Calu3 (cell line): ENCODE data around the gene NLGN4X. TPM values are rescaled to one million over a fixed set of nuclear protein-coding genes. Genes with fewer than 3 reads are reported as not detected.

Experiments
- BruUV-seq: library from RNA; stranded (reverse); fragments of 400-500 nt; replicated peaks from 2 replicates; lab custom pipeline; 2021; lab: Mats Ljungman, UMichigan
- CTCF ChIA-PET: fragments of 300-600 bp; sonication (Branson Sonifier 250); formaldehyde crosslinking; loops from one replicate; lab custom pipeline; 2022; ENCODE audit warnings: antibody characterized with exemption; lab: Charles Lee
- DNase-seq: peaks from one replicate; pipeline ENCODE4 v3.0.0; 2022
- H3K27ac Mint-ChIP-seq: one replicate; pipeline ENCODE4 v1.8.0; 2022; ENCODE audit warnings: mixed read lengths; ENCODE audit not compliant: unreplicated experiment
- H3K27me3 Mint-ChIP-seq: one replicate; pipeline ENCODE4 v1.8.0; 2022; ENCODE audit warnings: mixed read lengths; ENCODE audit not compliant: unreplicated experiment
- H3K36me3 Mint-ChIP-seq: one replicate; pipeline ENCODE4 v1.8.0; 2022; ENCODE audit warnings: mild to moderate bottlenecking, moderate library complexity, mixed read lengths; ENCODE audit not compliant: insufficient read depth, unreplicated experiment
- H3K4me1 Mint-ChIP-seq: one replicate; pipeline ENCODE4 v1.8.0; 2022; ENCODE audit warnings: mild to moderate bottlenecking, low read depth, mixed read lengths; ENCODE audit not compliant: unreplicated experiment
- H3K4me3 Mint-ChIP-seq: one replicate; pipeline ENCODE4 v1.8.0; 2022; ENCODE audit warnings: mild to moderate bottlenecking, low read depth, moderate library complexity, mixed read lengths; ENCODE audit not compliant: unreplicated experiment
- H3K9me3 Mint-ChIP-seq: one replicate; pipeline ENCODE4 v1.8.0; 2022; ENCODE audit warnings: low read depth, mixed read lengths; ENCODE audit not compliant: unreplicated experiment
- intact Hi-C: fragments of 100-400 bp; cut with micrococcal nuclease; formaldehyde crosslinking; loops from one replicate; pipeline ENCODE4 v1.10.0; 2022; ENCODE audit not compliant: unreplicated experiment
- total RNA-seq: library from RNA; stranded (reverse); gene quantifications from 2 replicates; pipeline ENCODE4 v1.2.3, GENCODE V29; 2022
- TF ChIP-seq, protein P1 (sequence below): fragments of 200-600 bp; IDR thresholded peaks from one replicate; pipeline ENCODE4 v1.8.0; 2022; ENCODE audit warnings: antibody characterized with exemption; ENCODE audit not compliant: unreplicated experiment

NLGN4X gene
- total RNA-seq, 1 experiment from 2014 or later = not detected

DNA sequence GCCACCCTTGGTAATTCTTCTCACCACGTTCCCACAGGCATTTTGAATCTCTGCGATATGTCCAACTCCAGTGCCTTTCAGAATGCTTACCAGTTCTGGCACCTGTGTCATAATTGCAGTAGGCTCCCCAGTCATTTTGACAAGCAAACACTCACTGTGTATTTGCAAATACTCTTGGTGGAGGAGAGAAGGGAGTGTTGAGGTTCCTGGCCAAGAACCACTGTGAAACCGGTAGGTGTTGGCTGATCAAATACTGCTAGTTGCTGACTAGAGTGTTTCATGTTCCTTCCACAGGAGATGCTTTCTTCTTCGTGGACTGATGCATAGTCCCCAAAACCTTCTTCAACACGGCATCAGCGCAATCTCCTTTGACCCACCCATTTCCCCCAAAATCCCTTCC lies 16.0 kb upstream of the NLGN4X start:
- H3K36me3 Mint-ChIP-seq = no peaks in the 10 kb centered on the region
- intact Hi-C loops = no loop called here
- TF ChIP-seq, protein P1, sequence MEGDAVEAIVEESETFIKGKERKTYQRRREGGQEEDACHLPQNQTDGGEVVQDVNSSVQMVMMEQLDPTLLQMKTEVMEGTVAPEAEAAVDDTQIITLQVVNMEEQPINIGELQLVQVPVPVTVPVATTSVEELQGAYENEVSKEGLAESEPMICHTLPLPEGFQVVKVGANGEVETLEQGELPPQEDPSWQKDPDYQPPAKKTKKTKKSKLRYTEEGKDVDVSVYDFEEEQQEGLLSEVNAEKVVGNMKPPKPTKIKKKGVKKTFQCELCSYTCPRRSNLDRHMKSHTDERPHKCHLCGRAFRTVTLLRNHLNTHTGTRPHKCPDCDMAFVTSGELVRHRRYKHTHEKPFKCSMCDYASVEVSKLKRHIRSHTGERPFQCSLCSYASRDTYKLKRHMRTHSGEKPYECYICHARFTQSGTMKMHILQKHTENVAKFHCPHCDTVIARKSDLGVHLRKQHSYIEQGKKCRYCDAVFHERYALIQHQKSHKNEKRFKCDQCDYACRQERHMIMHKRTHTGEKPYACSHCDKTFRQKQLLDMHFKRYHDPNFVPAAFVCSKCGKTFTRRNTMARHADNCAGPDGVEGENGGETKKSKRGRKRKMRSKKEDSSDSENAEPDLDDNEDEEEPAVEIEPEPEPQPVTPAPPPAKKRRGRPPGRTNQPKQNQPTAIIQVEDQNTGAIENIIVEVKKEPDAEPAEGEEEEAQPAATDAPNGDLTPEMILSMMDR = no peak
- H3K9me3 Mint-ChIP-seq = peaks cover 7% of the 10 kb centered on the region
- no peak for DNase-seq
- H3K4me3 Mint-ChIP-seq = no peak overlapping the region
- H3K27me3 Mint-ChIP-seq = no peaks in the 10 kb centered on the region
- CTCF ChIA-PET = no interaction called here
- H3K4me1 Mint-ChIP-seq = no peaks in the 10 kb centered on the region
- no TSS peak for BruUV-seq
- no peak overlapping the region for H3K27ac Mint-ChIP-seq

DNA sequence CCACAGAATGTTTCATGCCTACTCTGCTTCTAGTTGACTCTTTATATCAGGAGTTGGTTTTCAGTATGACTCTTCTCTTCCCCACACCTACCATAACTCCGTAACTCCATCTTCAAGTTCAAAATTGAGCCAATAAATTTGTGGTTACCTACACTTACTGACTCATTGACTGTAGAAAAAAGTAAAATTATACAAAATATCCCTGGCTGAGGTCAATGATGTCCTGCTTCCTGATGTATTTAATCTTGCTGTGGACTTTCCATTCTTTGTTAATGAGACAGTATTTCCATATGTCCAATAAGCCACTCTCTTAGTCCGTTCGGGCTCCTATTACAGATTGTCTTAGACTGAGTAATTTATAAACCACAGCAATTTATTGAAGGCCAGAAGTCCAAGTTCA lies 9.9 kb upstream of the NLGN4X start:
- Mint-ChIP-seq H3K27ac (no peak overlapping the region), H3K36me3 (no peaks in the 10 kb centered on the region), H3K27me3 (no peaks in the 10 kb centered on the region), H3K4me1 (no peaks in the 10 kb centered on the region), H3K4me3 (no peak overlapping the region), H3K9me3 (peaks cover 8% of the 10 kb centered on the region)
- TF ChIP-seq, protein P1 = no peak
- CTCF ChIA-PET = no interaction called here
- no TSS peak for BruUV-seq
- intact Hi-C loops = no loop called here
- no peak for DNase-seq

DNA sequence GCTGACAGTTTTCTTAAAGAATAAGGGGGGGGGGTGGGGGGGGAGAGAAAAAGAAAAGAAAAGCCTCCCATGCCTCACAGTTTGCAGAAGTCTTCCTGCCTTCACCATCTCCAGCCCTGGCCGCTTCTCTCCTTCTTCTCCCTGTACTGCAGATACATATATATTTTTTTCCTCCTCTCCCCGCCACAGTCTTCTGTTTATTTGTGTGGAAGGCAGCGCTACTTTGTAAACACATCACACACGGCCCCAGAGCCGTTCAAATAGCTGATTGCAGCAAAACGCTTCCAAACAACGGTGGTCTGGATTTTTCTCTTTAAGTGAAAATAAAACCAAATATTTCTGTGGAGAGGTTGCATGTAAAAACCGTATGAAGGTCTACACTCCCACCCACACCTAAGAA lies 732 bp downstream of the NLGN4X start:
- intact Hi-C loops = no loop called here
- Mint-ChIP-seq H3K36me3 (no peaks in the 10 kb centered on the region), H3K9me3 (peaks cover 12% of the 10 kb centered on the region), H3K4me1 (no peaks in the 10 kb centered on the region), H3K27me3 (peaks cover 15% of the 10 kb centered on the region), H3K4me3 (no peak overlapping the region), H3K27ac (no peak overlapping the region)
- no TSS peak for BruUV-seq
- CTCF ChIA-PET = interaction anchor here (0.7 to 0.8 kb wide), 2 partner anchors 364 to 1444 kb away, joined by 4 read pairs; no protein-coding TSS in a partner anchor
- no peak for DNase-seq
- TF ChIP-seq, protein P1 = no peak

DNA sequence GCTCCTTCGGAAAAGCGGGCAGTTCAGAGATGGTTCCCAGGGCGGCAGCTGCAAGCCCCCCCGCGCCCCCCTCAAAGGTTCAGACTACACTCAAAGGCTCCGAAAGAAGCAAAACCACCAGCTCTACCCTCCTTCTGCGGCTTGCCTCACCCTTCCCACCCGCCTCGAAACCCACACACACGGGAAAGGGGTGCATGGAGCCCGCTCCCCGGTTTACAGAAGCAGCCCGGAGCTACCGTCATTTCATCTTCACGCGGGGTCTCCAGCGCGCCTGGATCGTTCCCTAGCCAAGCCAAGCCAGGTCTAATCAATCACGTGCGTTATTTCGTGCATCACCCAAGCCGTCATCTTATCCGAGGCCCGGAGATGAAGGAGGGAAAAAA lies 1.2 kb downstream of the NLGN4X start:
- intact Hi-C loops = no loop called here
- H3K9me3 Mint-ChIP-seq = peaks cover 9% of the 10 kb centered on the region
- H3K36me3 Mint-ChIP-seq = no peaks in the 10 kb centered on the region
- no peak overlapping the region for H3K4me3 Mint-ChIP-seq
- H3K4me1 Mint-ChIP-seq = no peaks in the 10 kb centered on the region
- peaks cover 15% of the 10 kb centered on the region for H3K27me3 Mint-ChIP-seq
- CTCF ChIA-PET = no interaction called here
- no peak overlapping the region for H3K27ac Mint-ChIP-seq
- TF ChIP-seq, protein P1 = no peak
- BruUV-seq = no TSS peak
- no peak for DNase-seq
